Testis (tissue), 2 donors: Measurements from ENCODE around the gene VWA8.

Source experiments
- CTCF ChIP-seq, 3 experiments: fragments of 450-650 bp in 2 of 3; fragments of 200-600 bp in 1 of 3; sonication (generic) in 1 of 3; IDR thresholded peaks; one replicate each; pipeline ENCODE4 v1.5.1; 2016 to 2019; ENCODE audit warnings: antibody characterized with exemption in 3 of 3, mild to moderate bottlenecking in 2 of 3, moderate library complexity in 1 of 3
- POLR2A ChIP-seq: fragments of 450-650 bp; IDR thresholded peaks from one replicate; pipeline ENCODE4 v1.6.1; 2017; ENCODE audit warnings: antibody characterized with exemption, mild to moderate bottlenecking, moderate library complexity

GRCh38 chr13:41812851-41813250 lies 148.1 kb downstream of the VWA8 start:
- no peak for TF ChIP-seq CTCF (IDR thresholded peaks at IDR 0.05)
- TF ChIP-seq POLR2A, result no peak
